Measurements from ENCODE around the gene ENPP1.

The ENPP1 gene

DNA sequence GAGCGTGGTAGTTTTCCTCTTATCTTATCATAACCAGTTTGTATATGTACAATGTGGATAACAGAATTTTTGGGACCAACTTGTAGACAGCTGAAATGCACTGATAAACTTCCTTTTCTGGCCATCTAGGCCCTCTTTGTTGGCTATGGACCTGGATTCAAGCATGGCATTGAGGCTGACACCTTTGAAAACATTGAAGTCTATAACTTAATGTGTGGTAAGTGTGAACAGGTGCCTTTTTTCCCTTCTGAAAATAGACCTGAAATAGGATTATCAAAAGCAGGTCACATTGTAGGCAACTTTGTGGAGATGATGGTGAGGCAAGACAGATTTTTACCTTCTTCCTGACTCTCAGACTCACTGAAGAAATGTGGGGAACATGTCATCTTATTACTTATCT is 67.8 kb downstream of the ENPP1 start:
- TF ChIP-seq ZC3H10 (CRISPR knock-in tag; IDR thresholded peaks at IDR 0.05), result no peak
- TF ChIP-seq, protein P1, sequence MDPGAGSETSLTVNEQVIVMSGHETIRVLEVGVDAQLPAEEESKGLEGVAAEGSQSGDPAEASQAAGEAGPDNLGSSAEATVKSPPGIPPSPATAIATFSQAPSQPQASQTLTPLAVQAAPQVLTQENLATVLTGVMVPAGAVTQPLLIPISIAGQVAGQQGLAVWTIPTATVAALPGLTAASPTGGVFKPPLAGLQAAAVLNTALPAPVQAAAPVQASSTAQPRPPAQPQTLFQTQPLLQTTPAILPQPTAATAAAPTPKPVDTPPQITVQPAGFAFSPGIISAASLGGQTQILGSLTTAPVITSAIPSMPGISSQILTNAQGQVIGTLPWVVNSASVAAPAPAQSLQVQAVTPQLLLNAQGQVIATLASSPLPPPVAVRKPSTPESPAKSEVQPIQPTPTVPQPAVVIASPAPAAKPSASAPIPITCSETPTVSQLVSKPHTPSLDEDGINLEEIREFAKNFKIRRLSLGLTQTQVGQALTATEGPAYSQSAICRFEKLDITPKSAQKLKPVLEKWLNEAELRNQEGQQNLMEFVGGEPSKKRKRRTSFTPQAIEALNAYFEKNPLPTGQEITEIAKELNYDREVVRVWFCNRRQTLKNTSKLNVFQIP (CRISPR knock-in tag; IDR thresholded peaks at IDR 0.05; ENCODE audit: borderline replicate concordance, low read depth), result no peak
- TF ChIP-seq, protein P2, sequence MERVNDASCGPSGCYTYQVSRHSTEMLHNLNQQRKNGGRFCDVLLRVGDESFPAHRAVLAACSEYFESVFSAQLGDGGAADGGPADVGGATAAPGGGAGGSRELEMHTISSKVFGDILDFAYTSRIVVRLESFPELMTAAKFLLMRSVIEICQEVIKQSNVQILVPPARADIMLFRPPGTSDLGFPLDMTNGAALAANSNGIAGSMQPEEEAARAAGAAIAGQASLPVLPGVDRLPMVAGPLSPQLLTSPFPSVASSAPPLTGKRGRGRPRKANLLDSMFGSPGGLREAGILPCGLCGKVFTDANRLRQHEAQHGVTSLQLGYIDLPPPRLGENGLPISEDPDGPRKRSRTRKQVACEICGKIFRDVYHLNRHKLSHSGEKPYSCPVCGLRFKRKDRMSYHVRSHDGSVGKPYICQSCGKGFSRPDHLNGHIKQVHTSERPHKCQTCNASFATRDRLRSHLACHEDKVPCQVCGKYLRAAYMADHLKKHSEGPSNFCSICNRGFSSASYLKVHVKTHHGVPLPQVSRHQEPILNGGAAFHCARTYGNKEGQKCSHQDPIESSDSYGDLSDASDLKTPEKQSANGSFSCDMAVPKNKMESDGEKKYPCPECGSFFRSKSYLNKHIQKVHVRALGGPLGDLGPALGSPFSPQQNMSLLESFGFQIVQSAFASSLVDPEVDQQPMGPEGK (CRISPR knock-in tag; IDR thresholded peaks at IDR 0.05; ENCODE audit: borderline replicate concordance), result no peak
- no peak for TF ChIP-seq ZNF565 (CRISPR knock-in tag; conservative IDR thresholded peaks at IDR 0.05; ENCODE audit: low read depth)
- no peak for TF ChIP-seq RARB (CRISPR knock-in tag; IDR thresholded peaks at IDR 0.05)
- no peak for TF ChIP-seq PPARA (CRISPR knock-in tag; IDR thresholded peaks at IDR 0.05; ENCODE audit: borderline replicate concordance)
- TF ChIP-seq, protein P3, sequence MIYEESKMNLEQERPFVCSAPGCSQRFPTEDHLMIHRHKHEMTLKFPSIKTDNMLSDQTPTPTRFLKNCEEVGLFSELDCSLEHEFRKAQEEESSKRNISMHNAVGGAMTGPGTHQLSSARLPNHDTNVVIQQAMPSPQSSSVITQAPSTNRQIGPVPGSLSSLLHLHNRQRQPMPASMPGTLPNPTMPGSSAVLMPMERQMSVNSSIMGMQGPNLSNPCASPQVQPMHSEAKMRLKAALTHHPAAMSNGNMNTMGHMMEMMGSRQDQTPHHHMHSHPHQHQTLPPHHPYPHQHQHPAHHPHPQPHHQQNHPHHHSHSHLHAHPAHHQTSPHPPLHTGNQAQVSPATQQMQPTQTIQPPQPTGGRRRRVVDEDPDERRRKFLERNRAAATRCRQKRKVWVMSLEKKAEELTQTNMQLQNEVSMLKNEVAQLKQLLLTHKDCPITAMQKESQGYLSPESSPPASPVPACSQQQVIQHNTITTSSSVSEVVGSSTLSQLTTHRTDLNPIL (CRISPR knock-in tag; IDR thresholded peaks at IDR 0.05; ENCODE audit: low read depth), result no peak
- TF ChIP-seq, protein P4, sequence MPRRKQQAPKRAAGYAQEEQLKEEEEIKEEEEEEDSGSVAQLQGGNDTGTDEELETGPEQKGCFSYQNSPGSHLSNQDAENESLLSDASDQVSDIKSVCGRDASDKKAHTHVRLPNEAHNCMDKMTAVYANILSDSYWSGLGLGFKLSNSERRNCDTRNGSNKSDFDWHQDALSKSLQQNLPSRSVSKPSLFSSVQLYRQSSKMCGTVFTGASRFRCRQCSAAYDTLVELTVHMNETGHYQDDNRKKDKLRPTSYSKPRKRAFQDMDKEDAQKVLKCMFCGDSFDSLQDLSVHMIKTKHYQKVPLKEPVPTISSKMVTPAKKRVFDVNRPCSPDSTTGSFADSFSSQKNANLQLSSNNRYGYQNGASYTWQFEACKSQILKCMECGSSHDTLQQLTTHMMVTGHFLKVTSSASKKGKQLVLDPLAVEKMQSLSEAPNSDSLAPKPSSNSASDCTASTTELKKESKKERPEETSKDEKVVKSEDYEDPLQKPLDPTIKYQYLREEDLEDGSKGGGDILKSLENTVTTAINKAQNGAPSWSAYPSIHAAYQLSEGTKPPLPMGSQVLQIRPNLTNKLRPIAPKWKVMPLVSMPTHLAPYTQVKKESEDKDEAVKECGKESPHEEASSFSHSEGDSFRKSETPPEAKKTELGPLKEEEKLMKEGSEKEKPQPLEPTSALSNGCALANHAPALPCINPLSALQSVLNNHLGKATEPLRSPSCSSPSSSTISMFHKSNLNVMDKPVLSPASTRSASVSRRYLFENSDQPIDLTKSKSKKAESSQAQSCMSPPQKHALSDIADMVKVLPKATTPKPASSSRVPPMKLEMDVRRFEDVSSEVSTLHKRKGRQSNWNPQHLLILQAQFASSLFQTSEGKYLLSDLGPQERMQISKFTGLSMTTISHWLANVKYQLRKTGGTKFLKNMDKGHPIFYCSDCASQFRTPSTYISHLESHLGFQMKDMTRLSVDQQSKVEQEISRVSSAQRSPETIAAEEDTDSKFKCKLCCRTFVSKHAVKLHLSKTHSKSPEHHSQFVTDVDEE (CRISPR knock-in tag; IDR thresholded peaks at IDR 0.05), result no peak
- TF ChIP-seq ARNTL (CRISPR knock-in tag; IDR thresholded peaks at IDR 0.05; ENCODE audit: borderline replicate concordance, low read depth), result no peak
- no peak for TF ChIP-seq ESRRG (CRISPR knock-in tag; IDR thresholded peaks at IDR 0.05)
- TF ChIP-seq ZNF70 (CRISPR knock-in tag; IDR thresholded peaks at IDR 0.05), result no peak
- TF ChIP-seq ZFP3 (CRISPR knock-in tag; IDR thresholded peaks at IDR 0.05), result no peak
- no peak for TF ChIP-seq TCF4 (CRISPR knock-in tag; IDR thresholded peaks at IDR 0.05; ENCODE audit: borderline replicate concordance)
- TF ChIP-seq, protein P5, sequence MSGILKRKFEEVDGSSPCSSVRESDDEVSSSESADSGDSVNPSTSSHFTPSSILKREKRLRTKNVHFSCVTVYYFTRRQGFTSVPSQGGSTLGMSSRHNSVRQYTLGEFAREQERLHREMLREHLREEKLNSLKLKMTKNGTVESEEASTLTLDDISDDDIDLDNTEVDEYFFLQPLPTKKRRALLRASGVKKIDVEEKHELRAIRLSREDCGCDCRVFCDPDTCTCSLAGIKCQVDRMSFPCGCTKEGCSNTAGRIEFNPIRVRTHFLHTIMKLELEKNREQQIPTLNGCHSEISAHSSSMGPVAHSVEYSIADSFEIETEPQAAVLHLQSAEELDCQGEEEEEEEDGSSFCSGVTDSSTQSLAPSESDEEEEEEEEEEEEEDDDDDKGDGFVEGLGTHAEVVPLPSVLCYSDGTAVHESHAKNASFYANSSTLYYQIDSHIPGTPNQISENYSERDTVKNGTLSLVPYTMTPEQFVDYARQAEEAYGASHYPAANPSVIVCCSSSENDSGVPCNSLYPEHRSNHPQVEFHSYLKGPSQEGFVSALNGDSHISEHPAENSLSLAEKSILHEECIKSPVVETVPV (CRISPR knock-in tag; IDR thresholded peaks at IDR 0.05), result no peak
- ATAC-seq, result no peak

DNA sequence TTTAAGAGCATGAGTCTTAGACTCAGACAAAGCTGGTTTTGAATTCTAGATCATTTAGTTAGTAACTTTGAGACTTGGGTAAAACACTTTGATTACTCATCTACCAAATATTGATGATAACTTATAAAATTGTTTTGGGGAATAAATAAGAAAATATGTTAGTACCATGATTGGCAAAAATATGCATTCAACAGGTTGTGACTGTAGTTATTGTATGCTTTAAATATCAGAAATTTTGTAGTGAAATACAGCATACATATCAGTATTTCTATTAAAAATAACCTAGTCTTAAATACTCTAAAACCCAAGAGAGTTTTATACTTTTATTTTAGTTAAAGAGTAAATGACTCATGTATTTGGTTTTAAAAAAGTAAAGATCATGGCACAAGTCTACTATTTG is 68.7 kb downstream of the ENPP1 start:
- no peak for ATAC-seq

More for the DNA sequence above, 68.7 kb downstream of the ENPP1 start:
- TF ChIP-seq, protein P4 (CRISPR knock-in tag; IDR thresholded peaks at IDR 0.05), result no peak
- no peak for TF ChIP-seq ARNTL (CRISPR knock-in tag; IDR thresholded peaks at IDR 0.05; ENCODE audit: borderline replicate concordance, low read depth)

Data from SK-N-SH treated with all-trans-retinoic acid at 6 μM for 48 hours (cell line).